HPDE6-E6E7 (cell line): Measurements from ENCODE around the gene ARHGEF4.

ENCODE experiments used
- DNase-seq: peaks from one replicate; pipeline ENCODE4 v3.0.0; 2011; ENCODE audit warnings: missing footprints; ENCODE audit errors: extremely low spot score

ARHGEF4 gene

GRCh38 chr2:131011486-131011885, 174.8 kb downstream of the ARHGEF4 start:
- no peak for DNase-seq

- DNase-seq: no peak
Measured at GRCh38 chr2:131014141-131014540, 177.4 kb downstream of the ARHGEF4 start.

- DNase-seq: no peak
Measured at GRCh38 chr2:131015764-131016163, 179.1 kb downstream of the ARHGEF4 start.

GRCh38 chr2:131016826-131017741, 180.4 kb downstream of the ARHGEF4 start:
- DNase-seq: peak; percentile 97

GRCh38 chr2:131022731-131023130, 186.0 kb downstream of the ARHGEF4 start:
- no peak for DNase-seq

- no peak for DNase-seq
Measured at GRCh38 chr2:131023758-131024157, 187.0 kb downstream of the ARHGEF4 start.

- DNase-seq: no peak
Measured at GRCh38 chr2:131026919-131027318, 190.2 kb downstream of the ARHGEF4 start.

- no peak for DNase-seq
Measured at GRCh38 chr2:131027566-131028528, 191.1 kb downstream of the ARHGEF4 start.

- no peak for DNase-seq
Measured at GRCh38 chr2:131029812-131030211, 193.1 kb downstream of the ARHGEF4 start.

GRCh38 chr2:131030478-131030971, 193.8 kb downstream of the ARHGEF4 start:
- DNase-seq: no peak

- DNase-seq: no peak
Measured at GRCh38 chr2:131031431-131031841, 194.7 kb downstream of the ARHGEF4 start.

GRCh38 chr2:131031875-131032274, 195.2 kb downstream of the ARHGEF4 start:
- no peak for DNase-seq

GRCh38 chr2:131032393-131032836, 195.7 kb downstream of the ARHGEF4 start:
- no peak for DNase-seq

GRCh38 chr2:131033786-131034121, 197.0 kb downstream of the ARHGEF4 start:
- DNase-seq: no peak

- DNase-seq: no peak
Measured at GRCh38 chr2:131034122-131035051, 197.7 kb downstream of the ARHGEF4 start.

- no peak for DNase-seq
Measured at GRCh38 chr2:131035112-131035825, 198.6 kb downstream of the ARHGEF4 start.

- no peak for DNase-seq
Measured at GRCh38 chr2:131035826-131036231, 199.1 kb downstream of the ARHGEF4 start.

- no peak for DNase-seq
Measured at GRCh38 chr2:131036269-131036668, 199.6 kb downstream of the ARHGEF4 start.

- DNase-seq: no peak
Measured at GRCh38 chr2:131036696-131037397, 200.1 kb downstream of the ARHGEF4 start.
